Common myeloid progenitor, CD34-positive (primary cell): ENCODE results near the gene YAE1.

Experiments used
- CTCF ChIA-PET: fragments of 350-600 bp; sonication (Branson Sonifier 250); formaldehyde crosslinking; loops from one replicate; lab custom pipeline; 2021; ENCODE audit warnings: antibody characterized with exemption; lab: Charles Lee
- POLR2A ChIA-PET: fragments of 350-600 bp; sonication (Branson Sonifier 250); formaldehyde crosslinking; loops from one replicate; lab custom pipeline; 2021; ENCODE audit warnings: antibody characterized with exemption; lab: Charles Lee
- DNase-seq, 3 donors: peaks; one replicate each; pipeline versions ENCODE4 v3.0.0 to v3.0.0-alpha.2; 2013
- H3K27ac ChIP-seq, 2 experiments: 1 replicate in 1 of 2; 2 replicates in 1 of 2; pipeline ENCODE4 v1.7.0; 2013; ENCODE audit warnings: inconsistent platforms in 2 of 2, low read length in 2 of 2, mild to moderate bottlenecking in 2 of 2, low read depth in 1 of 2, moderate library complexity in 1 of 2; ENCODE audit not compliant: severe bottlenecking in 2 of 2, insufficient read depth in 1 of 2, poor library complexity in 1 of 2
- H3K27me3 ChIP-seq, 5 experiments: replicated peaks in 2 of 5; 1 replicate in 3 of 5; 2 replicates in 2 of 5; pipeline versions ENCODE4 v1.6.1 to v1.7.0; 2013; ENCODE audit warnings: low read length in 4 of 5, mild to moderate bottlenecking in 2 of 5, moderate library complexity in 2 of 5, inconsistent platforms in 1 of 5; ENCODE audit not compliant: insufficient read depth in 5 of 5, control insufficient read depth in 4 of 5
- H3K36me3 ChIP-seq, 4 experiments: 1 replicate in 2 of 4; 2 replicates in 2 of 4; pipeline versions ENCODE4 v1.6.1 to v1.7.0; 2013; ENCODE audit warnings: low read length in 3 of 4, control low read depth in 1 of 4, mild to moderate bottlenecking in 1 of 4; ENCODE audit not compliant: control insufficient read depth in 4 of 4, insufficient read depth in 4 of 4
- H3K4me1 ChIP-seq, 4 experiments: 1 replicate in 3 of 4; 2 replicates in 1 of 4; pipeline versions ENCODE4 v1.6.1 to v1.7.1; 2013; ENCODE audit warnings: low read length in 3 of 4, mild to moderate bottlenecking in 3 of 4, control low read depth in 1 of 4, inconsistent platforms in 1 of 4, moderate library complexity in 1 of 4; ENCODE audit not compliant: control insufficient read depth in 4 of 4, insufficient read depth in 4 of 4; ENCODE audit errors: control extremely low read depth in 1 of 4
- H3K4me3 ChIP-seq, 7 experiments: 1 replicate in 4 of 7; 2 replicates in 3 of 7; pipeline versions ENCODE4 v1.5.1 to v1.7.0; 2013; ENCODE audit warnings: mild to moderate bottlenecking in 7 of 7, low read length in 6 of 7, moderate library complexity in 6 of 7, inconsistent platforms in 2 of 7, low read depth in 2 of 7, control low read depth in 1 of 7; ENCODE audit not compliant: insufficient read depth in 4 of 7, control insufficient read depth in 1 of 7; ENCODE audit errors: extremely low read depth in 1 of 7
- H3K9me3 ChIP-seq, 5 experiments: 1 replicate in 4 of 5; 2 replicates in 1 of 5; pipeline versions ENCODE4 v1.6.1 to v1.7.1; 2013; ENCODE audit warnings: low read length in 4 of 5, mild to moderate bottlenecking in 2 of 5, inconsistent platforms in 1 of 5, low read depth in 1 of 5, moderate library complexity in 1 of 5; ENCODE audit not compliant: control insufficient read depth in 4 of 5, insufficient read depth in 2 of 5; ENCODE audit errors: control extremely low read depth in 1 of 5
- WGBS: methylation state at CpG from one replicate; pipeline ENCODE4 v1.1.5; 2013; ENCODE audit not compliant: insufficient coverage; 5-methylcytosine and 5-hydroxymethylcytosine counted together

Gene YAE1

DNA sequence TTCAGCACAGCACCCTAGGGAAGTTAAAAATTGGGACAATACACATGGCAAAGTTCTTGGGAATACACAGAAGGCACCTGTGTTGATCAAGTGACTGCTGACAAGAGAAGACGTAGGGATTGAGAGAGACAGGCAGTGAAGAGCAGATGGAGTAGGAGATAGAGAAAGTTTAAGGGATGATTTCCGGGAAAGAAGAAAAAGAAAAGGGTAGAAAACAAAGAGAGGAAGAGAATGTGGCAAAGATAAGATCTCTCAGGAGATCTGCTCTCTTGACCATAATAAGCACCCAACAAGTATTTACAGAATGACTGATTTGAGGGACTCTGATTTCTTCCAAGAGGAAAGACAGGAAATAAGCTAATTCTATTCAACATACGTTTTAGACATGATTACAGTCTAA lies 42.1 kb downstream of the YAE1 start:
- ChIA-PET POLR2A (interaction anchor here (1.1 kb wide), 1 partner anchor 27 kb away, joined by 3 read pairs; no protein-coding TSS in a partner anchor), CTCF (interaction anchor here (1.2 to 3.1 kb wide), 6 partner anchors 10 to 136 kb away, joined by 3 to 22 read pairs (median 6); no protein-coding TSS in a partner anchor)
- DNase-seq, result peak in 2 of 3 donors; percentile 28 to 33
- no peaks in the 10 kb centered on the region for H3K27me3 ChIP-seq
- H3K4me3 ChIP-seq, result no peak overlapping the region
- peaks cover 12 to 41% (median 16%) of the 10 kb centered on the region in 4 experiments for H3K4me1 ChIP-seq
- no peaks in the 10 kb centered on the region for H3K36me3 ChIP-seq
- H3K9me3 ChIP-seq, result no peaks in the 10 kb centered on the region
- no peak overlapping the region for H3K27ac ChIP-seq
- WGBS, result 17% methylated on average over 1 of the region's 3 CpGs

DNA sequence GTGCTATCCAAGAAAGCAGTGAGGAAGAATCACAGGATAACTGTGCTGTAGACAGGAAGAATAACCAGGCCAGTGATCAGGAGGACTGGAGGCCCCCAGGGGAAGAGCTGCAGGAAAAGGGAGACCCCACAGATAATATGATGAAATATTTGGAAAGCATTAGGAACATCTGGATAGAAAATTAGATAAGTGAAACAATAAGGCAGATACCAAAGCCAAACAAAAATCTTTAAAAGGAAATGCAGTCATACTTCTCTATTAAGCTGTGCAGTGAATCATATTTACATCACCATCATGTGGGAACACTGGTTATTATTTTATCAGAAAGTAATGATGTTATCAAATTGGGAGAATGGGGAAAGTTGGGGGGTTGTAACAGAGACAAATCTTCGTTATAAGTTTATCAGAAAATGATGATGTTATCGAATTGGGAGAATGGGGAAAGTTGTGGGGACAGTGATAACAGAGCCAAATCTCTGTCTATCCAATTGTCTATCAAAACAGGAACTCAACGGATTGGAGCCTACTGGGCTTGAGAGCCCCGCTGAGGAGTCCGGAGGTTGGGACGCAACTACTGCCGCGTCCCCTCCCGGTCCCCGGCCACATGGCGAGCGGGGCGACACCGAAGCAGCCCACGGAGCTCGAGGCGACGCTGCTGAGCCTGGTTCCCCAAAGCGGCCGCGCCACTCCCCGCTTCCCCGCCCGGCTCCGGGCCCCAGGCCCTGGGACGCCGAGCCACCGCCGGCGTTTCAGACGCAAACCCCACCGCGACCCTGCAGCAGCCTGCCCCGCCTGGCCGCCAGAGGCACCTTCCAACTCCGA lies 43.1 kb downstream of the YAE1 start:
- Histone ChIP-seq H3K4me3 (peak overlapping the region in 6 of 7 experiments; percentile 29 to 70 (median 41)), H3K27ac (no peak overlapping the region)

DNA sequence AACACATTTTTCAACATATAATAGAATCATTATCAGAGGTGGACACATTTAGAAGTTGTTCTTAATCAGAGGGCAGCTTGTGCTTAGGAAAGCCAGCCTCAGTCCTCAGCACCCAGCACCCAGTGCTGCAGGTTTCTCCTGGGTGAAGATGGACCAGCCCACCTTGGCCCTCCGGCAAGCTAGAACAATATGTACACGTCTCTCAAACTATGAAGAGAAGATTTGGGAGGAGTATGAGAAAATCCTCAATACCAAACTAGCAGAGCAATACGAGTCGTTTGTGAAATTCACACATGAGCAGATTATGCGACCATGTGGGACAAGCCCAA lies 43.7 kb downstream of the YAE1 start:
- H3K36me3 ChIP-seq, result no peaks in the 10 kb centered on the region
- H3K4me3 ChIP-seq, result peak overlapping the region in 4 of 7 experiments; percentile 29 to 70 (median 50)
- ChIA-PET POLR2A (interaction anchor here (0.8 to 1.6 kb wide), 2 partner anchors 13 to 49 kb away, joined by 3 to 9 read pairs; partner anchors contain the start of gene RALA), CTCF (interaction anchor here (0.8 to 3.8 kb wide), 9 partner anchors 12 to 135 kb away, joined by 3 to 33 read pairs (median 6); partner anchors contain the start of gene RALA)
- H3K4me1 ChIP-seq, result peaks cover 6 to 29% (median 10%) of the 10 kb centered on the region in 4 experiments
- DNase-seq, result no peak
- H3K27ac ChIP-seq, result no peak overlapping the region
- no peaks in the 10 kb centered on the region for H3K9me3 ChIP-seq
- no peaks in the 10 kb centered on the region for H3K27me3 ChIP-seq
- 81% methylated on average over 5 of the region's 5 CpGs for WGBS

More for the DNA sequence above, 43.1 kb downstream of the YAE1 start:
- Histone ChIP-seq H3K9me3 (no peaks in the 10 kb centered on the region), H3K4me1 (peaks cover 9 to 34% (median 11%) of the 10 kb centered on the region in 4 experiments), H3K27me3 (no peaks in the 10 kb centered on the region), H3K36me3 (no peaks in the 10 kb centered on the region)
- ChIA-PET CTCF (interaction anchor here (0.8 to 3.8 kb wide), 11 partner anchors 9 to 135 kb away, joined by 3 to 33 read pairs (median 3); partner anchors contain the start of gene RALA), POLR2A (interaction anchor here (1.6 kb wide), 1 partner anchor 13 kb away, joined by 9 read pairs; the partner anchor contains the start of gene RALA)
- peak in 2 of 3 donors; percentile 67 to 81 for DNase-seq
- WGBS, result 3% methylated on average over 26 of the region's 36 CpGs

DNA sequence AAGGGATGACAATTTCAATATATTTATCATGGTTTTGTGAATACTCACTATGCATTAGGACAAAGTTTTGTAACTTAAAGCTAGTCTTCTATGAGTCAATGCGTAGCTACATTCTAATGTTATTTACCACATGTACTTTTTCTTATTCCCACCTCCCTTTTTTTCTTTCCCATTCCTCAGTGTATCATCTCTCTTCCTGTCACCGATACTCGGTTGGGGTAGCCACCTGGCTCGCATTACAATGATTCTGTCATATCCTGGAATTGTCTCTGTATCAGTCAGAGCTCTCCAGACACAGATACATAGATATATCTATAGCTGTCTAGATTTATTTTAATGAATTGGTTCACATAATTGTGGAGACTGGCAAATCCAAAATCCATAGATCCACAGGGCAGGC lies 47.4 kb downstream of the YAE1 start:
- 100% methylated on average over 2 of the region's 4 CpGs for WGBS
- ChIA-PET POLR2A (no interaction called here), CTCF (interaction anchor here (1.0 to 2.0 kb wide), 3 partner anchors 9 to 33 kb away, joined by 3 to 4 read pairs (median 4); no protein-coding TSS in a partner anchor)

DNA sequence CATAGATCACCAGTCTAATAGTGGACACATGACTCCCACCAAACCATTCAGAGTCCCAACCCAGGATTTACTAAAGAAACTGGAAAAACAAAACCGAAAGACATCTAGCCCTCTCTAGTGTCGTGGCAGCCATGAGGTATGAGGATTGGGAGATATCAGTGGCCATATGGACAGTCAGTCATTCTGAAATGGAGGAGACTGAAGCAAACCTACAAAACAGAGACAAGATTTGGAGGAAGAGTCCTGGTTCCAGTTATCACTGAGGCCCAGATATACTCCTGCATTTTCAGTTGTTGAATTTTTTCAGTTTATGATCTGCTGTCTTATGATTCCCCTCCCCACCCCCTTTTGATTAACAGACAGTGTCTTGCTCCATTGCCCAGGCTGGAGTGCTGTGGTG lies 48.1 kb downstream of the YAE1 start:
- H3K27me3 ChIP-seq, result no peaks in the 10 kb centered on the region
- H3K4me1 ChIP-seq, result peaks cover 2 to 12% (median 5%) of the 10 kb centered on the region in 4 experiments
- DNase-seq, result no peak
- WGBS, result 93% methylated on average over 2 of the region's 2 CpGs
- ChIA-PET CTCF (interaction anchor here (0.9 to 2.0 kb wide), 3 partner anchors 10 to 94 kb away, joined by 3 to 4 read pairs (median 4); no protein-coding TSS in a partner anchor), POLR2A (interaction anchor here (0.6 kb wide), 1 partner anchor 25 kb away, joined by 3 read pairs; no protein-coding TSS in a partner anchor)
- H3K9me3 ChIP-seq, result no peaks in the 10 kb centered on the region
- no peak overlapping the region for H3K27ac ChIP-seq
- H3K4me3 ChIP-seq, result no peak overlapping the region
- H3K36me3 ChIP-seq, result no peaks in the 10 kb centered on the region

More for the DNA sequence above, 47.4 kb downstream of the YAE1 start:
- Histone ChIP-seq H3K36me3 (no peaks in the 10 kb centered on the region), H3K27ac (no peak overlapping the region), H3K27me3 (no peaks in the 10 kb centered on the region), H3K4me3 (no peak overlapping the region), H3K9me3 (no peaks in the 10 kb centered on the region), H3K4me1 (peaks cover 2 to 19% (median 10%) of the 10 kb centered on the region in 4 experiments)
- no peak for DNase-seq

DNA sequence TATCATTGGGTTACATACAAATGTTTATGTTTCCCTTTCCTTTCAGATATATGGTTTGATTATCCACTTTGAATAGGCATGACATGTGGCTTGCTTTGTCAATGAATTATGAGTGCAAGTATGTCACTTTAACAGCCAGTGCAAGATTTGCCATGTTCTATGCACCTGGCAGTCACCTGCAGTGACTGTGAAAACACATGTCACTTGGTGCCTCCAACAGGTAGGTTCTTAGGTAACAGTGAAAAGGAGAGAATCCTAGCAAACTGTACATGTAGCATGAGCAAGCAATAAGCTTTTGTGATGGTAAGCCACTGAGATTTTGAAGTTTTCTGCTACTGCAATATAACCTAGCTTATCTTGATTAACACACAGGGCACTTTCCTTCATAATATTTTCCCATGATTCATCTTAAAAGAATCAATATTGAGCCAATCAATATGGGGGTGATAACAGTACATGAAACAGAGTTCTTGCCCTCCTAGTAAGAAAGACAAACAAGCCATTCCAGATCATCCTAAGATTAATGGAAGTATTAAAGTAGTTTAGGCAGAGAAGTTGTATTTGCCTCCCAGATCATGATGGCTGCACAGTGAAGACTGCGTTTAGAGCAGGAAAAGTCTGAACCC lies 49.3 kb downstream of the YAE1 start:
- Histone ChIP-seq H3K4me3 (no peak overlapping the region), H3K4me1 (peaks cover 0 to 4% (median under 1%) of the 10 kb centered on the region in 4 experiments), H3K27ac (no peak overlapping the region), H3K9me3 (no peaks in the 10 kb centered on the region), H3K36me3 (no peaks in the 10 kb centered on the region), H3K27me3 (no peaks in the 10 kb centered on the region)
- no peak for DNase-seq
- CTCF ChIA-PET, result interaction anchor here (0.9 to 2.0 kb wide), 3 partner anchors 11 to 1625 kb away, joined by 3 to 4 read pairs (median 3); no protein-coding TSS in a partner anchor
- POLR2A ChIA-PET, result no interaction called here
- 100% methylated on average over 1 of the region's 1 CpG for WGBS
